22Rv1 (cell line): ENCODE data around the gene NANOS3.

ENCODE experiments used
- CTCF ChIP-seq: fragments of 450-650 bp; IDR thresholded peaks from 2 replicates; pipeline ENCODE4 v1.5.1; 2017; ENCODE audit warnings: mild to moderate bottlenecking
- ZFX ChIP-seq: fragments of 450-650 bp; IDR thresholded peaks from 2 replicates; pipeline ENCODE4 v1.6.1; 2017; ENCODE audit warnings: antibody characterized with exemption, borderline replicate concordance

GRCh38 chr19:13885826-13886365 lies 9.0 kb downstream of the NANOS3 start:
- TF ChIP-seq CTCF: no peak
- TF ChIP-seq ZFX: no peak
